Type B pancreatic cell (in vitro differentiated cells): ENCODE results near the gene AICDA. TPM values are rescaled to one million over a fixed set of nuclear protein-coding genes. Genes with fewer than 3 reads are reported as not detected.

Source experiments
- DNase-seq: peaks from one replicate; pipeline ENCODE4 v3.0.0; 2021; ENCODE audit warnings: mixed read lengths; ENCODE audit not compliant: unreplicated experiment; ENCODE audit errors: extremely low spot score
- H3K27ac Mint-ChIP-seq: 2 replicates; pipeline ENCODE4 v1.8.0; 2021; ENCODE audit warnings: mild to moderate bottlenecking, mixed read lengths
- H3K27me3 Mint-ChIP-seq: 2 replicates; pipeline ENCODE4 v1.8.0; 2021; ENCODE audit warnings: mixed read lengths
- H3K36me3 Mint-ChIP-seq: 2 replicates; pipeline ENCODE4 v1.8.0; 2021; ENCODE audit warnings: mixed read lengths
- H3K4me1 Mint-ChIP-seq: one replicate; pipeline ENCODE4 v1.8.0; 2021; ENCODE audit warnings: mixed read lengths; ENCODE audit not compliant: unreplicated experiment
- H3K4me3 Mint-ChIP-seq: 2 replicates; pipeline ENCODE4 v1.8.0; 2021; ENCODE audit warnings: mild to moderate bottlenecking, mixed read lengths
- H3K9me3 Mint-ChIP-seq: 2 replicates; pipeline ENCODE4 v1.8.0; 2021; ENCODE audit warnings: mixed read lengths
- CTCF ChIP-seq: fragments of 200-600 bp; sonication (generic); conservative IDR thresholded peaks from 2 replicates; pipeline ENCODE4 v1.5.0; 2021; ENCODE audit warnings: antibody characterized with exemption, mild to moderate bottlenecking
- long read RNA-seq: library from polyadenylated mRNA; unstranded; transcript quantifications from one replicate; pipeline ENCODE4 v2.0.0, GENCODE V29; 2020
- total RNA-seq: library from RNA; stranded (reverse); gene quantifications from 2 replicates; pipeline ENCODE4 v1.2.1, GENCODE V29; 2021; ENCODE audit warnings: low replicate concordance

Gene AICDA
- 0.21 TPM in 1 of 2 replicates, not detected in the other for total RNA-seq
- long read RNA-seq: 0 reads

DNA sequence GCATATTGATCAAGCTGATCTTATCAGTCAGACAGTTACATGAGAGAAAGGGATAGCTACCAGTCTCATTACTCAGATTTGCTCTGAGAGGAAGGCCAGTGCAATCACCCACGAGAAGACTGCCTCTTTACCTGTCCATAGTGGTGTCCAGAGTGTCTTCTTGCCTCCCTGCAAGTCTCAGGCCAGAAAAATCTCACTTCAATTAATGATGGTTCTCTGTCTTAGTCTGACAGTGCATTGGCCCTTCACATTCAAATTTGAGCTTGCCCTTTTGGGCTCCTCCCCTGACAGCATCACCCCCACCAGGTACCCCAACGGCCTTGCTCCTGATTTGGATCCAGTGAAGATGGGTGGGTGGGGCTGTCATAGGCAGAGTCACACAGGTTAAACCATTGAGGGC lies at the start of gene AICDA:
Gene AICDA, minus strand, starts transcription at position 231 of the 400 bp plus-strand sequence. Its CDS starts 92 bp downstream, at position 139.
- no peaks in the 10 kb centered on the region for H3K4me1 Mint-ChIP-seq
- no peaks in the 10 kb centered on the region for H3K36me3 Mint-ChIP-seq
- H3K27ac Mint-ChIP-seq: no peak within 1 kb of the TSS
- DNase-seq: no peak
- H3K27me3 Mint-ChIP-seq: peaks cover 16% of the 10 kb centered on the region
- no peak for TF ChIP-seq CTCF
- no peak within 1 kb of the TSS for H3K4me3 Mint-ChIP-seq
- no peaks in the 10 kb centered on the region for H3K9me3 Mint-ChIP-seq

- H3K36me3 Mint-ChIP-seq: peaks cover 3% of the 10 kb centered on the region
- no peak for TF ChIP-seq CTCF
- H3K4me1 Mint-ChIP-seq: no peaks in the 10 kb centered on the region
- H3K9me3 Mint-ChIP-seq: peaks cover 4% of the 10 kb centered on the region
- no peak overlapping the region for H3K27ac Mint-ChIP-seq
- no peak overlapping the region for H3K4me3 Mint-ChIP-seq
- no peak for DNase-seq
- H3K27me3 Mint-ChIP-seq: no peaks in the 10 kb centered on the region
Observed at GRCh38 chr12:8661751-8662150, 49.1 kb upstream of the AICDA start.

DNA sequence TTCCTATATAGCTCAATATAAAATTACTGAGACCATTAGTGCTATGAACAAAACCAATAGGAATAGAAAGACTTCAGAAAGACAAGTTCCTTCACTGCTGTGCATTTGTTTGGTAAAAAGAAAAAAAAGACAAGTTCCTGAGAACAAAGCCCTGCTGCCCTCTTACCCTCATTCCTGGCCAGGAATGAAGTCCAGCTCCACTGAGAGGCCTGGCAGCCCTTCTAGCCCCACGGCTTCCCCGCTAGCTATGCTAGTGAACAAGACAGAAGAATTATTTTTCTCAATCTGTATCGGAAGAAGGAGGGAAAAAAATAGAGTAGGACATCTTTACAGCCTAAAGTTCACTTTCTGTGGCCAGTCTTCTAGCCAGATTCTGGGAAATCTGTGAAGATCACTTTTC lies 48.4 kb upstream of the AICDA start:
- no peaks in the 10 kb centered on the region for H3K27me3 Mint-ChIP-seq
- no peak for TF ChIP-seq CTCF
- peaks cover 4% of the 10 kb centered on the region for H3K9me3 Mint-ChIP-seq
- H3K27ac Mint-ChIP-seq: no peak overlapping the region
- H3K36me3 Mint-ChIP-seq: peaks cover 3% of the 10 kb centered on the region
- no peak for DNase-seq
- no peak overlapping the region for H3K4me3 Mint-ChIP-seq
- H3K4me1 Mint-ChIP-seq: no peaks in the 10 kb centered on the region

GRCh38 chr12:8658346-8658745 lies 45.7 kb upstream of the AICDA start:
- TF ChIP-seq CTCF: no peak
- Mint-ChIP-seq H3K9me3 (no peaks in the 10 kb centered on the region), H3K36me3 (no peaks in the 10 kb centered on the region), H3K4me3 (no peak overlapping the region), H3K27me3 (no peaks in the 10 kb centered on the region), H3K4me1 (no peaks in the 10 kb centered on the region), H3K27ac (peak overlapping the region; percentile 69)
- no peak for DNase-seq

DNA sequence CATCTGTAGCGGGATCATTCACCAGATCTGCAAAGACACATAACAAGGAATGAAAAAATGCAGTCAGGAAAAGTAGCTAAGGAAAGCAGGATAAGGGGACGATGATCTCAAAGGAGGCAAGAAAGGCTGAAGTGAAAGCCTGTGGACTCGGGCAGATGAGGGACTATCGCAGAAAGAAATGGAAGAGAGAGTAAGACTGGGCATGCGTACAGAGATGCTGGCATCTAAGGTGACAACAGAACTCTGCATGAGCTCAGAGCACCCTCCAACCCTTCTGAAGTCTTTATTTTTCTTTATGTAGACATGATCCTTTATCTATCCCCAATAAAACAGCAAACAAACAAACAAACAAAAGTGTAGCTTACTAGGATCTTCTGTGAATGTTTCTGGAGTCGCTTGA lies 42.8 kb upstream of the AICDA start:
- Mint-ChIP-seq H3K27ac (no peak overlapping the region), H3K36me3 (no peaks in the 10 kb centered on the region), H3K27me3 (no peaks in the 10 kb centered on the region), H3K4me1 (no peaks in the 10 kb centered on the region), H3K9me3 (no peaks in the 10 kb centered on the region), H3K4me3 (no peak overlapping the region)
- no peak for TF ChIP-seq CTCF
- DNase-seq: no peak
